Naive thymus-derived CD8-positive, alpha-beta T cell (primary cell): ENCODE results near the gene B9D1. TPM values are rescaled to one million over a fixed set of nuclear protein-coding genes. Genes with fewer than 3 reads are reported as not detected.
A peak's percentile ranks its signal among the peaks of the same experiment; 100 is the strongest.

Experiments used
- ATAC-seq, 2 donors: fragments of 150-1000 bp; cut with Tn5 transposase in 1 of 2; sonication (Bioruptor Pico), chemical (Tn5 transposase) in 1 of 2; 1 replicate in 1 of 2; 2 replicates in 1 of 2; pipeline ENCODE4 v1.10.0; 2021; ENCODE audit warnings: mild to moderate bottlenecking in 2 of 2, moderate library complexity in 2 of 2
- POLR2A ChIA-PET: fragments of 350-600 bp; sonication (Branson Sonifier 250); formaldehyde crosslinking; loops from one replicate; lab custom pipeline; 2021; ENCODE audit warnings: antibody characterized with exemption; lab: Charles Lee
- DNase-seq, 10 donors: peaks; one replicate each; pipeline versions ENCODE4 v3.0.0 to v3.0.0-alpha.2; 2020 to 2022
- H3K27ac Mint-ChIP-seq, 10 donors: one replicate each; pipeline ENCODE4 v1.8.0; 2020 to 2022; ENCODE audit warnings: mild to moderate bottlenecking in 10 of 10, mixed read lengths in 10 of 10, moderate library complexity in 4 of 10, inconsistent platforms in 1 of 10
- H3K27me3 Mint-ChIP-seq, 5 donors: one replicate each; pipeline ENCODE4 v1.8.0; 2021 to 2022; ENCODE audit warnings: mixed read lengths in 5 of 5
- H3K36me3 Mint-ChIP-seq, 3 donors: one replicate each; pipeline ENCODE4 v1.8.0; 2020 to 2022; ENCODE audit warnings: mixed read lengths in 3 of 3, mild to moderate bottlenecking in 2 of 3, inconsistent platforms in 1 of 3
- H3K4me1 Mint-ChIP-seq, 4 donors: one replicate each; pipeline ENCODE4 v1.8.0; 2021 to 2022; ENCODE audit warnings: mixed read lengths in 4 of 4
- H3K4me3 Mint-ChIP-seq, 10 donors: one replicate each; pipeline ENCODE4 v1.8.0; 2020 to 2022; ENCODE audit warnings: mild to moderate bottlenecking in 10 of 10, mixed read lengths in 10 of 10, moderate library complexity in 6 of 10, inconsistent platforms in 1 of 10
- H3K9me3 Mint-ChIP-seq, 9 donors: one replicate each; pipeline ENCODE4 v1.8.0; 2020 to 2022; ENCODE audit warnings: mixed read lengths in 9 of 9, mild to moderate bottlenecking in 3 of 9, inconsistent platforms in 1 of 9, moderate library complexity in 1 of 9
- polyA plus RNA-seq, 3 donors: library from polyadenylated mRNA; unstranded; fragments of 300-500 nt; fragmentation: Illumina TruSeq; gene quantifications; one replicate each; pipeline ENCODE4 v1.2.3, GENCODE V29; 2021
- total RNA-seq, 8 experiments: library from RNA in 2 of 8; stranded (reverse) in 2 of 8; gene quantifications; one replicate each; pipeline ENCODE4 v1.2.3 and lab custom pipeline; 2021 to 2026

B9D1 gene
- total and polyA plus RNA-seq, 5 experiments from 2014 or later: 0.75 to 3.1 (median 1.8) TPM

- Mint-ChIP-seq H3K36me3 (no peaks in the 10 kb centered on the region), H3K9me3 (no peaks in the 10 kb centered on the region), H3K4me1 (no peaks in the 10 kb centered on the region), H3K27me3 (peaks cover 21 to 72% (median 32%) of the 10 kb centered on the region in 5 donors), H3K27ac (peak overlapping the region in 1 of 10 donors; percentile 87), H3K4me3 (no peak overlapping the region)
- POLR2A ChIA-PET: interaction anchor here (0.5 kb wide), 1 partner anchor 96 kb away, joined by 3 read pairs; no protein-coding TSS in a partner anchor
- no peak for ATAC-seq
- DNase-seq: peak in 2 of 10 donors; percentile 13 to 58
Observed at GRCh38 chr17:19336938-19337711, 25.4 kb downstream of the B9D1 start.

- peak in 1 of 10 donors; percentile 11 for DNase-seq
- H3K4me3 Mint-ChIP-seq: no peak overlapping the region
Observed at GRCh38 chr17:19335951-19336631, 26.4 kb downstream of the B9D1 start.

GRCh38 chr17:19334331-19334730, 28.2 kb downstream of the B9D1 start:
- Mint-ChIP-seq H3K9me3 (no peaks in the 10 kb centered on the region), H3K27ac (peak overlapping the region in 1 of 10 donors; percentile 21), H3K4me3 (no peak overlapping the region), H3K36me3 (no peaks in the 10 kb centered on the region), H3K4me1 (no peaks in the 10 kb centered on the region), H3K27me3 (peaks cover 5 to 71% (median 25%) of the 10 kb centered on the region in 5 donors)
- ATAC-seq (no peak), DNase-seq (no peak)
- POLR2A ChIA-PET: interaction anchor here (0.6 kb wide), 1 partner anchor 980 kb away, joined by 7 read pairs; no protein-coding TSS in a partner anchor

More at GRCh38 chr17:19335951-19336631, 26.4 kb downstream of the B9D1 start:
- no peak for ATAC-seq
- Mint-ChIP-seq H3K36me3 (no peaks in the 10 kb centered on the region), H3K27me3 (peaks cover 12 to 65% (median 21%) of the 10 kb centered on the region in 5 donors), H3K27ac (no peak overlapping the region), H3K4me1 (no peaks in the 10 kb centered on the region), H3K9me3 (no peaks in the 10 kb centered on the region)
- POLR2A ChIA-PET: no interaction called here

GRCh38 chr17:19333736-19334290, 28.7 kb downstream of the B9D1 start:
- no peak for DNase-seq
- H3K27me3 Mint-ChIP-seq: peaks cover 2 to 69% (median 25%) of the 10 kb centered on the region in 5 donors
- POLR2A ChIA-PET: interaction anchor here (0.6 kb wide), 1 partner anchor 979 kb away, joined by 7 read pairs; no protein-coding TSS in a partner anchor
- no peak for ATAC-seq
- H3K27ac Mint-ChIP-seq: no peak overlapping the region
- H3K4me3 Mint-ChIP-seq: no peak overlapping the region
- H3K9me3 Mint-ChIP-seq: no peaks in the 10 kb centered on the region
- H3K4me1 Mint-ChIP-seq: no peaks in the 10 kb centered on the region
- no peaks in the 10 kb centered on the region for H3K36me3 Mint-ChIP-seq

- no peaks in the 10 kb centered on the region for H3K4me1 Mint-ChIP-seq
- no peak overlapping the region for H3K4me3 Mint-ChIP-seq
- no peaks in the 10 kb centered on the region for H3K36me3 Mint-ChIP-seq
- peaks cover 0 to 2% (median 0%) of the 10 kb centered on the region in 9 donors for H3K9me3 Mint-ChIP-seq
- no peak overlapping the region for H3K27ac Mint-ChIP-seq
- ATAC-seq (no peak), DNase-seq (no peak)
- peaks cover 0 to 62% (median 21%) of the 10 kb centered on the region in 5 donors for H3K27me3 Mint-ChIP-seq
- POLR2A ChIA-PET: no interaction called here
Observed at GRCh38 chr17:19333132-19333440, 29.4 kb downstream of the B9D1 start.

- Mint-ChIP-seq H3K4me3 (no peak overlapping the region), H3K4me1 (no peaks in the 10 kb centered on the region), H3K27me3 (peaks cover 1 to 60% (median 21%) of the 10 kb centered on the region in 5 donors), H3K9me3 (peaks cover 0 to 2% (median 0%) of the 10 kb centered on the region in 9 donors), H3K36me3 (no peaks in the 10 kb centered on the region), H3K27ac (no peak overlapping the region)
- no peak for ATAC-seq
- POLR2A ChIA-PET: no interaction called here
- DNase-seq: peak in 1 of 10 donors; percentile 47
Observed at GRCh38 chr17:19332371-19333131, 30.0 kb downstream of the B9D1 start.

- no peak for ATAC-seq
- Mint-ChIP-seq H3K27me3 (peaks cover 0 to 59% (median 14%) of the 10 kb centered on the region in 5 donors), H3K36me3 (no peaks in the 10 kb centered on the region), H3K4me3 (no peak overlapping the region), H3K4me1 (no peaks in the 10 kb centered on the region), H3K27ac (no peak overlapping the region), H3K9me3 (peaks cover 0 to 4% (median 0%) of the 10 kb centered on the region in 9 donors)
- peak in 1 of 10 donors; percentile 35 for DNase-seq
- POLR2A ChIA-PET: no interaction called here
Observed at GRCh38 chr17:19331543-19332245, 30.8 kb downstream of the B9D1 start.

- Mint-ChIP-seq H3K9me3 (peaks cover 0 to 8% (median 1%) of the 10 kb centered on the region in 9 donors), H3K36me3 (peaks cover 0 to under 1% (median 0%) of the 10 kb centered on the region in 3 donors), H3K27ac (no peak overlapping the region), H3K4me3 (no peak overlapping the region), H3K27me3 (peaks cover 0 to 63% (median 13%) of the 10 kb centered on the region in 5 donors), H3K4me1 (no peaks in the 10 kb centered on the region)
- DNase-seq (no peak), ATAC-seq (no peak)
- POLR2A ChIA-PET: no interaction called here
Observed at GRCh38 chr17:19331134-19331533, 31.4 kb downstream of the B9D1 start.

GRCh38 chr17:19330271-19330670, 32.3 kb downstream of the B9D1 start:
- POLR2A ChIA-PET: no interaction called here
- ATAC-seq: no peak
- peaks cover 0 to 10% (median 0%) of the 10 kb centered on the region in 3 donors for H3K36me3 Mint-ChIP-seq
- peak overlapping the region in 1 of 10 donors; percentile 39 for H3K27ac Mint-ChIP-seq
- no peaks in the 10 kb centered on the region for H3K4me1 Mint-ChIP-seq
- H3K9me3 Mint-ChIP-seq: peaks cover 0 to 14% (median 7%) of the 10 kb centered on the region in 9 donors
- H3K27me3 Mint-ChIP-seq: peaks cover 0 to 55% (median 6%) of the 10 kb centered on the region in 5 donors
- H3K4me3 Mint-ChIP-seq: no peak overlapping the region
- DNase-seq: peak in 1 of 10 donors; percentile 7

- peak in 1 of 10 donors; percentile 40 for DNase-seq
- Mint-ChIP-seq H3K4me1 (no peaks in the 10 kb centered on the region), H3K36me3 (peaks cover 0 to 14% (median 0%) of the 10 kb centered on the region in 3 donors), H3K9me3 (peaks cover 0 to 17% (median 11%) of the 10 kb centered on the region in 9 donors), H3K27me3 (peaks cover 0 to 51% (median 6%) of the 10 kb centered on the region in 5 donors), H3K4me3 (no peak overlapping the region), H3K27ac (no peak overlapping the region)
- POLR2A ChIA-PET: no interaction called here
- no peak for ATAC-seq
Observed at GRCh38 chr17:19329839-19330238, 32.7 kb downstream of the B9D1 start.

GRCh38 chr17:19329136-19329535, 33.4 kb downstream of the B9D1 start:
- H3K27me3 Mint-ChIP-seq: peaks cover 0 to 44% (median 6%) of the 10 kb centered on the region in 5 donors
- POLR2A ChIA-PET: interaction anchor here (0.6 kb wide), 1 partner anchor 34 kb away, joined by 3 read pairs; no protein-coding TSS in a partner anchor
- H3K9me3 Mint-ChIP-seq: peaks cover 0 to 18% (median 13%) of the 10 kb centered on the region in 9 donors
- no peak for ATAC-seq
- H3K4me3 Mint-ChIP-seq: no peak overlapping the region
- H3K36me3 Mint-ChIP-seq: peaks cover 0 to 17% (median 0%) of the 10 kb centered on the region in 3 donors
- DNase-seq: peak in 1 of 10 donors; percentile 52
- H3K4me1 Mint-ChIP-seq: no peaks in the 10 kb centered on the region
- H3K27ac Mint-ChIP-seq: peak overlapping the region in 1 of 10 donors; percentile 24
